ENCODE data around the gene P2RX5.

DNA sequence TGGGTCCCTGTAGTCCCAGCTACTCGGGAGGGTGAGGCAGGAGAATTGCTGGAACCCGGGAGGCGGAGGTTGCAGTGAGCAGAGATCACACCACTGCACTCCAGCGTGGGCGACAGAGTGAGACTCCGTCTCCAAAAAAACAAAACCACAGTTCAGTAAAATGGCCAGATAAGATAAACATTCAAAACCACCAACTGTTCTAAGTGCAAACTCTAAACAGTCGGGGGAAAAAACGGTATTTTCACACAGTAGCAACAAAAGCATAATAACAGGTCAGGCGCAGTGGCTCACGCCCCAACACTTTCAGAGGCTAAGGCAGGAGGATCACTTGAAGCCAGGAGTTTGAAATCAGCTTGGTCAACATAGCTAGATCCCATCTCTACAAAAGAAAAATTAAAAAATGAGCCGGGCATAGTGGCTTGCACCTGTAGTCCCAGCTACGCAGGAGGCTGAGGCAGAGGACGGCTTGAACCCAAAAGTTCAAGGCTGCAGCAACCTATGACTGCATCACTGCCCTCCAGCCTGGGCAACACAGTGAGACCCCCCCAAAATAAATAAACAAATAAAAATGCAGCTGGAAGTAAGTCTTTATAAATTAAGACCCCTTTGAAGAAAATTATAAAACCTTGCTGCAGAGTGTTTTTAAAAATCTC, 17.0 kb upstream of the P2RX5 start:
- TF ChIP-seq POLR2A (IDR thresholded peaks at IDR 0.05; ENCODE audit: low read depth, low read length) (no peak), JUN (IDR thresholded peaks at IDR 0.05; ENCODE audit: borderline replicate concordance, insufficient read depth, insufficient read length, low read depth) (no peak), EZH2 (IDR thresholded peaks at IDR 0.05; ENCODE audit: borderline replicate concordance, low read depth, low read length, severe bottlenecking) (no peak), GATA2 (IDR thresholded peaks at IDR 0.05; ENCODE audit: insufficient read depth, insufficient read length, low read depth, low read length) (no peak)
- TF ChIP-seq, protein P1, sequence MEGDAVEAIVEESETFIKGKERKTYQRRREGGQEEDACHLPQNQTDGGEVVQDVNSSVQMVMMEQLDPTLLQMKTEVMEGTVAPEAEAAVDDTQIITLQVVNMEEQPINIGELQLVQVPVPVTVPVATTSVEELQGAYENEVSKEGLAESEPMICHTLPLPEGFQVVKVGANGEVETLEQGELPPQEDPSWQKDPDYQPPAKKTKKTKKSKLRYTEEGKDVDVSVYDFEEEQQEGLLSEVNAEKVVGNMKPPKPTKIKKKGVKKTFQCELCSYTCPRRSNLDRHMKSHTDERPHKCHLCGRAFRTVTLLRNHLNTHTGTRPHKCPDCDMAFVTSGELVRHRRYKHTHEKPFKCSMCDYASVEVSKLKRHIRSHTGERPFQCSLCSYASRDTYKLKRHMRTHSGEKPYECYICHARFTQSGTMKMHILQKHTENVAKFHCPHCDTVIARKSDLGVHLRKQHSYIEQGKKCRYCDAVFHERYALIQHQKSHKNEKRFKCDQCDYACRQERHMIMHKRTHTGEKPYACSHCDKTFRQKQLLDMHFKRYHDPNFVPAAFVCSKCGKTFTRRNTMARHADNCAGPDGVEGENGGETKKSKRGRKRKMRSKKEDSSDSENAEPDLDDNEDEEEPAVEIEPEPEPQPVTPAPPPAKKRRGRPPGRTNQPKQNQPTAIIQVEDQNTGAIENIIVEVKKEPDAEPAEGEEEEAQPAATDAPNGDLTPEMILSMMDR (IDR thresholded peaks at IDR 0.05; ENCODE audit: extremely low read depth in 1 of 2, insufficient read depth in 1 of 2, low read depth in 1 of 2, low read length in 2 of 2), result no peak
- TF ChIP-seq, protein P2, sequence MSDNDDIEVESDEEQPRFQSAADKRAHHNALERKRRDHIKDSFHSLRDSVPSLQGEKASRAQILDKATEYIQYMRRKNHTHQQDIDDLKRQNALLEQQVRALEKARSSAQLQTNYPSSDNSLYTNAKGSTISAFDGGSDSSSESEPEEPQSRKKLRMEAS (IDR thresholded peaks at IDR 0.05; ENCODE audit: insufficient read depth, insufficient read length), result no peak

Measured in endothelial cell of umbilical vein (primary cell).